ENCODE data around the gene GLS.

DNA sequence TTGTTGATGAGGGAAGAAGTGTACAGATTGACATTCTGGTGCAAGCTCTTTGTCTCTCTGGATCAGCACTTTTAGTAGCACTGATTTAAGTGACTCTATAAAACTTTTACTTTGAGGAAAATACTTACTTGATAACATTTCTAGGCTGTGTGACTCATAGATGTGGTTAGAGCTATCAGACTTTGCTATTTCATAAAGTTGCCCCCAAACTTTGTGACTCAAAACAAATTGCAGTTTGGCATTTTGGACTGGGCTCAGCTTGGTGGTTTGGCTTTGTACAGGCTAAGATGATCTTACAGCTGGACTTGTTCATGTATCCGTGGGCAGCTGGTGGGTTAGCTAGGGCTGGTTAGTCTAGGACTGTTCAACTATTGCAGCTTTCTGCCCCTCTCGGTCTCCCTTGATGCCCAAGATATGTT is 42.1 kb upstream of the GLS start:
- TF ChIP-seq, protein P1, sequence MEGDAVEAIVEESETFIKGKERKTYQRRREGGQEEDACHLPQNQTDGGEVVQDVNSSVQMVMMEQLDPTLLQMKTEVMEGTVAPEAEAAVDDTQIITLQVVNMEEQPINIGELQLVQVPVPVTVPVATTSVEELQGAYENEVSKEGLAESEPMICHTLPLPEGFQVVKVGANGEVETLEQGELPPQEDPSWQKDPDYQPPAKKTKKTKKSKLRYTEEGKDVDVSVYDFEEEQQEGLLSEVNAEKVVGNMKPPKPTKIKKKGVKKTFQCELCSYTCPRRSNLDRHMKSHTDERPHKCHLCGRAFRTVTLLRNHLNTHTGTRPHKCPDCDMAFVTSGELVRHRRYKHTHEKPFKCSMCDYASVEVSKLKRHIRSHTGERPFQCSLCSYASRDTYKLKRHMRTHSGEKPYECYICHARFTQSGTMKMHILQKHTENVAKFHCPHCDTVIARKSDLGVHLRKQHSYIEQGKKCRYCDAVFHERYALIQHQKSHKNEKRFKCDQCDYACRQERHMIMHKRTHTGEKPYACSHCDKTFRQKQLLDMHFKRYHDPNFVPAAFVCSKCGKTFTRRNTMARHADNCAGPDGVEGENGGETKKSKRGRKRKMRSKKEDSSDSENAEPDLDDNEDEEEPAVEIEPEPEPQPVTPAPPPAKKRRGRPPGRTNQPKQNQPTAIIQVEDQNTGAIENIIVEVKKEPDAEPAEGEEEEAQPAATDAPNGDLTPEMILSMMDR (conservative IDR thresholded peaks at IDR 0.05; ENCODE audit: low read length), result no peak
- no peak for TF ChIP-seq EZH2phosphoT487 (IDR thresholded peaks at IDR 0.05; ENCODE audit: borderline replicate concordance)

Data from Loucy (cell line).